Measurements from ENCODE around the gene STARD9.

DNA sequence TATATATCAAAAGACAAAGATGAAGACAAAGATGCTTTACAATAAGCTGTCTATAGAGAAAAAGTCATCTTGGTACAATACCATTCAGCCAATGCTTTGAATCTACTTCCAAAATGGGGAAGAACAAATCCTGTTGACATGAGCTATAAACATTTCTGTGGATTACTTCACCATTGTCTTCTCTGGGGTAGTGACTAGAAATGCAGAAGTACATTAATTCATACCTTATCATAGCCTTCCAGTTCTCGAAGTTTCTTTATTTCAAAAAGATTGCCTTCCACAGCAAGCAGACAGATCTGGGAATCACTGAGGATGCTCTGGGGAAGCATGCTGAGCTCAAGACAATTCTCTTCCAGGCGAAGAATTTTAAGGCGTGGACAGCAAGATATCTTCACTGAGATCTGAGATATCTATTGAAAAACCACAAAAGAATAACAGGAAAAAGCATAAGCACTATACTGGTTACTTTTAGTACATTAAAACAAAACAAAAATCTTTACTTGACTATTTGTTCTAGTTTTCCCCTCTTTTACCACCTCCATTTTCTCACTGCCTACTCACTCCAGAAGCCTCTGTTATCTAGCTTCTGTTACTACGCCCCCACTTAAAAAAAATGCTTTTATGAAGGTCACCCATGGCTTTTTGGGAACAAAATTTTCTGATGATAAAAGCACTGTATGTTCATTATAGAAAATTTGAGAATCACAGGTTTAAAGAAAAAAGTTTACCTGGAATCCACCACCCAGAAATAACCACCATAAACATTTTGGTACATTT lies 30.4 kb upstream of the STARD9 start:
- TF ChIP-seq EZH2 (IDR thresholded peaks at IDR 0.05; ENCODE audit: insufficient read depth, poor library complexity, severe bottlenecking) (no peak), EZH2phosphoT487 (IDR thresholded peaks at IDR 0.05; ENCODE audit: insufficient read depth, low read depth) (no peak)

Data from GM23248 (cell line).